Nephron progenitor cell (in vitro differentiated cells): ENCODE data around the gene BLMH.

ENCODE experiments used
- DNase-seq: peaks from one replicate; pipeline ENCODE4 v3.0.0; 2021
- H3K27ac Mint-ChIP-seq: 2 replicates; pipeline ENCODE4 v1.8.0; 2021; ENCODE audit warnings: mild to moderate bottlenecking, moderate library complexity, mixed read lengths
- H3K27me3 Mint-ChIP-seq: 2 replicates; pipeline ENCODE4 v1.8.0; 2021; ENCODE audit warnings: mild to moderate bottlenecking, low read depth, mixed read lengths; ENCODE audit not compliant: poor library complexity
- H3K36me3 Mint-ChIP-seq: 2 replicates; pipeline ENCODE4 v1.8.0; 2021; ENCODE audit warnings: low read depth, mixed read lengths
- H3K4me1 Mint-ChIP-seq: 2 replicates; pipeline ENCODE4 v1.8.0; 2021; ENCODE audit warnings: mixed read lengths
- H3K4me3 Mint-ChIP-seq: 2 replicates; pipeline ENCODE4 v1.8.0; 2021; ENCODE audit warnings: mild to moderate bottlenecking, moderate library complexity, mixed read lengths
- H3K9me3 Mint-ChIP-seq: 2 replicates; pipeline ENCODE4 v1.8.0; 2021; ENCODE audit warnings: mild to moderate bottlenecking, moderate library complexity, mixed read lengths
- TF ChIP-seq, protein P1 (sequence below): fragments of 200-600 bp; sonication (generic); IDR thresholded peaks from 2 replicates; pipeline ENCODE4 v1.5.0; 2021; ENCODE audit warnings: antibody characterized with exemption

The BLMH gene

GRCh38 chr17:30275911-30276310 is 15.8 kb downstream of the BLMH start:
- DNase-seq = no peak
- TF ChIP-seq, protein P1, sequence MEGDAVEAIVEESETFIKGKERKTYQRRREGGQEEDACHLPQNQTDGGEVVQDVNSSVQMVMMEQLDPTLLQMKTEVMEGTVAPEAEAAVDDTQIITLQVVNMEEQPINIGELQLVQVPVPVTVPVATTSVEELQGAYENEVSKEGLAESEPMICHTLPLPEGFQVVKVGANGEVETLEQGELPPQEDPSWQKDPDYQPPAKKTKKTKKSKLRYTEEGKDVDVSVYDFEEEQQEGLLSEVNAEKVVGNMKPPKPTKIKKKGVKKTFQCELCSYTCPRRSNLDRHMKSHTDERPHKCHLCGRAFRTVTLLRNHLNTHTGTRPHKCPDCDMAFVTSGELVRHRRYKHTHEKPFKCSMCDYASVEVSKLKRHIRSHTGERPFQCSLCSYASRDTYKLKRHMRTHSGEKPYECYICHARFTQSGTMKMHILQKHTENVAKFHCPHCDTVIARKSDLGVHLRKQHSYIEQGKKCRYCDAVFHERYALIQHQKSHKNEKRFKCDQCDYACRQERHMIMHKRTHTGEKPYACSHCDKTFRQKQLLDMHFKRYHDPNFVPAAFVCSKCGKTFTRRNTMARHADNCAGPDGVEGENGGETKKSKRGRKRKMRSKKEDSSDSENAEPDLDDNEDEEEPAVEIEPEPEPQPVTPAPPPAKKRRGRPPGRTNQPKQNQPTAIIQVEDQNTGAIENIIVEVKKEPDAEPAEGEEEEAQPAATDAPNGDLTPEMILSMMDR = no peak
- Mint-ChIP-seq H3K36me3 (peaks cover 54% of the 10 kb centered on the region), H3K9me3 (no peaks in the 10 kb centered on the region), H3K27ac (peak overlapping the region; percentile 16), H3K4me1 (no peaks in the 10 kb centered on the region), H3K27me3 (no peaks in the 10 kb centered on the region), H3K4me3 (no peak overlapping the region)

GRCh38 chr17:30274887-30275286 is 16.9 kb downstream of the BLMH start:
- Mint-ChIP-seq H3K9me3 (no peaks in the 10 kb centered on the region), H3K27ac (no peak overlapping the region), H3K36me3 (peaks cover 55% of the 10 kb centered on the region), H3K4me1 (no peaks in the 10 kb centered on the region), H3K27me3 (no peaks in the 10 kb centered on the region), H3K4me3 (no peak overlapping the region)
- no peak for DNase-seq
- TF ChIP-seq, protein P1 = no peak

DNA sequence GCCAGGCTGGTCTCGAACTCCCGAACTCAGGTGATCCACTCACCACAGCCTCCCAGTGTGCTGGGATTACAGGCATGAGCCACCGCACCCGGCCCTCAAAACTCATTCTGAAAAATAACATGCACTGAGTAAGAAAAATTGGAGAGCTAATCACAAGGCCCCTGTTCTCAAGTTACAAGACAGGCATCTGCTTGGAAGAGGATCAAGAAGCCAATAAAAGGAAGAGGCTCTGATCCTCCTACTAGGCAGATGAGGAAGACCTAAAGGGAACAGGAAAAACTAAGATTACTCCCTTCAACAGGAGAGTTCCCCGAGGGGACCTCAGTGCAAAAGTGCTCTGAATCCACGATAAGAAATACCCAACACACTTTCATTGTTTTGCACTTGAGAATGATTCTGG is 18.4 kb downstream of the BLMH start:
- H3K27me3 Mint-ChIP-seq = no peaks in the 10 kb centered on the region
- peaks cover 56% of the 10 kb centered on the region for H3K36me3 Mint-ChIP-seq
- no peak for DNase-seq
- peak overlapping the region; percentile 55 for H3K27ac Mint-ChIP-seq
- H3K4me3 Mint-ChIP-seq = no peak overlapping the region
- TF ChIP-seq, protein P1 = no peak
- no peaks in the 10 kb centered on the region for H3K4me1 Mint-ChIP-seq
- no peaks in the 10 kb centered on the region for H3K9me3 Mint-ChIP-seq

- no peak overlapping the region for H3K4me3 Mint-ChIP-seq
- no peaks in the 10 kb centered on the region for H3K9me3 Mint-ChIP-seq
- no peaks in the 10 kb centered on the region for H3K4me1 Mint-ChIP-seq
- H3K36me3 Mint-ChIP-seq = peaks cover 57% of the 10 kb centered on the region
- no peak for DNase-seq
- no peak overlapping the region for H3K27ac Mint-ChIP-seq
- H3K27me3 Mint-ChIP-seq = no peaks in the 10 kb centered on the region
- TF ChIP-seq, protein P1 = no peak
These were observed 20.6 kb downstream of the BLMH start for GRCh38 chr17:30271102-30271501.

- Mint-ChIP-seq H3K9me3 (no peaks in the 10 kb centered on the region), H3K4me1 (no peaks in the 10 kb centered on the region), H3K27me3 (no peaks in the 10 kb centered on the region), H3K27ac (no peak overlapping the region), H3K36me3 (peaks cover 50% of the 10 kb centered on the region), H3K4me3 (no peak overlapping the region)
- TF ChIP-seq, protein P1 = no peak
- no peak for DNase-seq
These were observed 24.1 kb downstream of the BLMH start for GRCh38 chr17:30267625-30268024.

DNA sequence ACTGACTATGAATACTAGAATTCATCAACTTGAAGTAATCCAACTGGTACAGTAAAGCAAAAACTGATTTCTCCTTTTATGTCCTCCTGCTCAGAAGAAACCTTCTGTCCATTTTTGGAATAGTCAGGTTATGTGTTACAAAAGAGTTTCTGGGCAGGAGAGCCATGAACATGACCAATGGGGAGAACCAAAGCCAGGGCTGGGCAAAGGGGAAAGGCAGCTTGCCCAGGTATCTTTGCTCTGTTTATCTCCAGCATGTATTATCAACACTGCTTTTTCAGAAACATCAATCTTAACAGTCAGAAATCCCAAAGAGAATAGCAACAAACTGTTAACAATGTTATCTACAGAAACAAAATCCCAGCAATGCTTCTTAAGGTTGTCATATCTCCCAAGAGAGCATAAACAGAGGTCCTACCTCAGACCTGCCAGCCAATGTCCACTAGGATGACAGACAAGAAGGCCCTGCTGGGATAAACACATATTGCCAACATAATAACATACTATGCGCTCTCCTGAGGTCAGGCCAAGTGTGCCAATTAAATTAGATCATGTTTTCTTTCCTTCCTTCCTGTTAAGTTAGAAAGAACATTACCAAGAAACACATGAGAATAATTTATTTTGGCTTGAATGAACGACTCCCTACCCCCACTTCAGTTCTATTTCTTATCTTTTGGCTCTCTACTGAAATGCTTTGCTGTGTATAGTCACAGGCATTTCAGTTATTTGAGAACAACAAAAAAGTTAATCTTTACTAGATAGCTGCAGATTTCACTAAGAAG is 28.0 kb downstream of the BLMH start:
- peaks cover 34% of the 10 kb centered on the region for H3K36me3 Mint-ChIP-seq
- no peaks in the 10 kb centered on the region for H3K27me3 Mint-ChIP-seq
- no peak overlapping the region for H3K27ac Mint-ChIP-seq
- TF ChIP-seq, protein P1 = no peak
- no peak overlapping the region for H3K4me3 Mint-ChIP-seq
- no peak for DNase-seq
- no peaks in the 10 kb centered on the region for H3K9me3 Mint-ChIP-seq
- no peaks in the 10 kb centered on the region for H3K4me1 Mint-ChIP-seq
